Brain microvascular endothelial cell (primary cell): Measurements from ENCODE around the gene LYZL2.
A peak's percentile ranks its signal among the peaks of the same experiment; 100 is the strongest.

ENCODE experiments used
- DNase-seq: peaks from one replicate; pipeline ENCODE4 v3.0.0-alpha.2; 2020
- H3K27ac ChIP-seq: fragments of 250-450 bp; sonication (Bioruptor Pico); 2 replicates; pipeline ENCODE4 v1.5.1; 2020; ENCODE audit warnings: mild to moderate bottlenecking, moderate library complexity
- H3K27me3 ChIP-seq: fragments of 250-450 bp; sonication (Bioruptor Pico); replicated peaks from 2 replicates; pipeline ENCODE4 v1.5.1; 2020; ENCODE audit warnings: mild to moderate bottlenecking
- H3K36me3 ChIP-seq: fragments of 250-450 bp; sonication (Bioruptor Pico); replicated peaks from 2 replicates; pipeline ENCODE4 v1.5.1; 2020; ENCODE audit warnings: mild to moderate bottlenecking
- H3K4me3 ChIP-seq: 2 replicates; pipeline ENCODE4 v1.5.1; 2011; ENCODE audit warnings: low read depth, mild to moderate bottlenecking, control low read depth, low read length, moderate library complexity
- CTCF ChIP-seq: IDR thresholded peaks from 2 replicates; pipeline ENCODE4 v1.5.1; 2011; ENCODE audit warnings: low read depth, mild to moderate bottlenecking, moderate library complexity, low read length, control low read depth, inconsistent platforms; ENCODE audit errors: missing control alignments
- in situ Hi-C: cut with HindIII; loops from 2 replicates; pipeline ENCODE4 v1.10.0; 2017; ENCODE audit warnings: low sequenced_read_pairs, low pct_ligation_motif_present

Gene LYZL2

DNA sequence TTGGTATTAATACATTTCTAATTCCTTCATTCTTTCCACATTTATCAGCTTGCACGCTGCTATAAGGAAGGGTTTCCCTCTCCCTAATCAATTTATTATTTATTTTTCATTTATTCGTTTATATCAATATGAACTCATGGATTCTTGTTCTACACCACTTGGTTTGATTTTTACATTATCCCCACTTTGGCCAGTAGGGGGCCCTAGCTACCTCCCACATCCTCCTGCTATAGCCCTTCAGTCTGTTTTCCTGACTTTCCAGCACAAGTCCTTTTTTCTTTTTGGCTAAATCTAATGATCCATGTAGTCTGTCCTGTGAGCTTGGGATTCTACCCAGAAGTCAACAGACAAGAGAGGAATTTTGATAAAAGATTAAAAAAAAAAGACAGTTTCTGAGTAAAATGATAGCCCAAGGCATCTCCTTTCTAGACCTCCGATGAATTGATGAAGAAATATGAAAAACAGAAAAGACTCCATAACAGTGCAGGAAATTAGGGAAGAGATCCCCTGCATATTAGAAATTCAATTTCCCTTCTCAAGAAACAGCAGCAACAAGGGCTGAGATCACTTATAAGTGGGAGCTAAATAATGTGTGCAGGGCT is 47.7 kb downstream of the LYZL2 start:
- in situ Hi-C loops = no loop called here
- H3K4me3 ChIP-seq = no peak overlapping the region
- no peaks in the 10 kb centered on the region for H3K27me3 ChIP-seq
- H3K36me3 ChIP-seq = no peaks in the 10 kb centered on the region
- TF ChIP-seq CTCF = peak; percentile 89
- no peak overlapping the region for H3K27ac ChIP-seq
- DNase-seq = peak; percentile 55

DNA sequence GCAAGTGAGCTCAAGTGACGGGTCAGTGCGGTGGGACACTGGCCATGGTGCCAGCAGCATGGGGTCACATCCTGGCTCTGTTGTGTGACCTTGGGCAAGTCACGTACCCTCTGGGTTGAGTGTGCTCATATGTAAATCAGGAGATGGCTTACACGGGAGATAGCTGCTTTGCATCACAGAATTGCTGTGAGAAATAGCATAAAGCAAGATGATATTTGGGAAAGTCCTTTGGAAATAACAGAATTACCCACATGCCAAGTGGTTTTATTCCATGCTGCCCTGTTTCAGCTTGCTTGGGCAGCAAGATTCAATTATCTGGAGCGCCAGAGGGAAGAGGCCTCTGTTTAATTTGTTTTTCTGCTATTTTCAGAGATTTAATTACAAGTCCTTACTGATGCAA is 48.9 kb downstream of the LYZL2 start:
- H3K27me3 ChIP-seq = no peaks in the 10 kb centered on the region
- no peak for DNase-seq
- no peak overlapping the region for H3K27ac ChIP-seq
- H3K36me3 ChIP-seq = no peaks in the 10 kb centered on the region
- in situ Hi-C loops = no loop called here
- no peak for TF ChIP-seq CTCF
- no peak overlapping the region for H3K4me3 ChIP-seq

DNA sequence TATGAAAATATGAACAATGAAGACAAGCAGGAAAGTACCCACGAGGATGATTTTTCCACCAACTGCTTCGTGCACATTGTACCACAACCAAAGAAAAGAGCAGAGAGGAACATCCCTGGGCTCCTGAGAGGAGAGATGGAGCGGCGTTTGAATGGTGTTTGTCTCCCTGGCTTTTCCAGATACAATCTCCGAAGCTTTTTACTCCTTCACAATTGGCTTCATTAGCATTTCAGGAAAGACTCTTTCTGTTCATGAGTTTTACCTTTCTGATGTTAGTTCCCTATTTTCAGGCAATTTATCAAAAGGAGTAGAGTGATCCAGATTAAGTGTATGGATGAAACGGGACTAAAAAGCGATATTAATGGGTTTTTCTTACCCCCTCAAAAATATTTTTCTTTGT is 49.3 kb downstream of the LYZL2 start:
- no peak for DNase-seq
- TF ChIP-seq CTCF = no peak
- Histone ChIP-seq H3K27me3 (no peaks in the 10 kb centered on the region), H3K27ac (no peak overlapping the region), H3K4me3 (no peak overlapping the region), H3K36me3 (no peaks in the 10 kb centered on the region)
- in situ Hi-C loops = no loop called here

DNA sequence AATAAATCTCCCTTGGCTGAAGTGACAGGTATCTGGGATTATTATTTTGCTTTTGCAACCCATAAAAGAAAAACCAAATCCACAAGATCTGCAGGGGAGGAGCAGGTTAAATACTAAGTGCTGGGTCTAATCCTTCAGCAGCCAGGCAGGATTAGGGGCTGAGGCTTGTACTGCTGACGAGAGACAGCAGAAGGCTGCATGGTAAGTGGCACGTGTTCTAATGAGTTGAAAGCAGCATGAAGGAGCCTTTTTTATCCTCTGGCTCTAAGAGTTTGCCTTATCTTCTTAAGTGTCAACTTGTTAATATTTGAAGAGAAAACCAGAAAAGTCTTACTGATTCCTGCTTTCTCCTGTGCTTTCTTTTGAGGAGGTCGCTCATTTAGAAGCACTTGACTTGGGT is 50.0 kb downstream of the LYZL2 start:
- H3K27me3 ChIP-seq = no peaks in the 10 kb centered on the region
- no peak overlapping the region for H3K27ac ChIP-seq
- H3K36me3 ChIP-seq = no peaks in the 10 kb centered on the region
- H3K4me3 ChIP-seq = no peak overlapping the region
- no peak for TF ChIP-seq CTCF
- DNase-seq = no peak
- in situ Hi-C loops = no loop called here

GRCh38 chr10:30577048-30577447 is 52.5 kb downstream of the LYZL2 start:
- Histone ChIP-seq H3K27me3 (no peaks in the 10 kb centered on the region), H3K27ac (no peak overlapping the region), H3K4me3 (no peak overlapping the region), H3K36me3 (no peaks in the 10 kb centered on the region)
- TF ChIP-seq CTCF = no peak
- in situ Hi-C loops = no loop called here
- no peak for DNase-seq

- H3K36me3 ChIP-seq = no peaks in the 10 kb centered on the region
- no peak overlapping the region for H3K27ac ChIP-seq
- in situ Hi-C loops = no loop called here
- no peak for DNase-seq
- no peaks in the 10 kb centered on the region for H3K27me3 ChIP-seq
- H3K4me3 ChIP-seq = no peak overlapping the region
- TF ChIP-seq CTCF = no peak
Observed at GRCh38 chr10:30576641-30577040, 52.9 kb downstream of the LYZL2 start.
